A673 (cell line): ENCODE results near the gene CCDC80. TPM values are rescaled to one million over a fixed set of nuclear protein-coding genes. Genes with fewer than 3 reads are reported as not detected.

Source experiments
- BruUV-seq: library from RNA; stranded (reverse); fragments of 400-500 nt; replicated peaks from 2 replicates; lab custom pipeline; 2021; lab: Mats Ljungman, UMichigan
- CTCF ChIA-PET: fragments of 300-600 bp; sonication (Branson Sonifier 250); formaldehyde crosslinking; loops from one replicate; lab custom pipeline; 2022; ENCODE audit warnings: antibody characterized with exemption; lab: Charles Lee
- POLR2A ChIA-PET: fragments of 300-600 bp; sonication (Branson Sonifier 250); formaldehyde crosslinking; loops from one replicate; lab custom pipeline; 2022; ENCODE audit warnings: antibody characterized with exemption; ENCODE audit not compliant: low non-redundant PET; lab: Charles Lee
- DNase-seq: peaks from one replicate; pipeline ENCODE4 v3.0.0-alpha.2; 2015; ENCODE audit warnings: low spot score
- H3K27ac ChIP-seq: fragments of 200-600 bp; sonication (generic); 2 replicates; pipeline ENCODE4 v1.5.1; 2016; ENCODE audit warnings: mixed run types, low read depth, mild to moderate bottlenecking, mixed read lengths, antibody characterized with exemption, low read length; ENCODE audit not compliant: poor library complexity, severe bottlenecking
- H3K27me3 ChIP-seq: fragments of 200-600 bp; sonication (generic); replicated peaks from 2 replicates; pipeline ENCODE4 v1.6.1; 2017; ENCODE audit warnings: mixed run types, low read depth, mild to moderate bottlenecking, mixed read lengths, antibody characterized with exemption, low read length; ENCODE audit not compliant: insufficient read depth, poor library complexity
- H3K36me3 ChIP-seq: fragments of 200-600 bp; sonication (generic); 2 replicates; pipeline ENCODE4 v1.6.1; 2016; ENCODE audit warnings: mixed run types, mild to moderate bottlenecking, mixed read lengths, antibody characterized with exemption, low read length; ENCODE audit not compliant: insufficient read depth, poor library complexity, severe bottlenecking
- H3K4me1 ChIP-seq: fragments of 200-600 bp; sonication (generic); 2 replicates; pipeline ENCODE4 v1.6.1; 2017; ENCODE audit warnings: mixed run types, mild to moderate bottlenecking, mixed read lengths, antibody characterized with exemption, low read length; ENCODE audit not compliant: insufficient read depth, poor library complexity, severe bottlenecking
- H3K4me3 ChIP-seq: fragments of 200-600 bp; sonication (generic); 2 replicates; pipeline ENCODE4 v1.5.1; 2016; ENCODE audit warnings: low read depth, mixed run types, mild to moderate bottlenecking, mixed read lengths, low read length; ENCODE audit not compliant: poor library complexity, severe bottlenecking
- H3K9me3 ChIP-seq: fragments of 200-600 bp; sonication (generic); 2 replicates; pipeline ENCODE4 v1.6.1; 2016; ENCODE audit warnings: mixed run types, low read depth, mild to moderate bottlenecking, mixed read lengths, antibody characterized with exemption, low read length; ENCODE audit not compliant: poor library complexity, severe bottlenecking
- EZH2 ChIP-seq: fragments of 200-600 bp; sonication (generic); IDR thresholded peaks from 2 replicates; pipeline ENCODE4 v1.6.1; 2017; ENCODE audit warnings: borderline replicate concordance, low read depth, mild to moderate bottlenecking, mixed read lengths, antibody characterized with exemption, low read length; ENCODE audit not compliant: poor library complexity, severe bottlenecking
- intact Hi-C: fragments of 100-400 bp; cut with micrococcal nuclease; formaldehyde crosslinking; loops from one replicate; pipeline ENCODE4 v1.10.0; 2022; ENCODE audit not compliant: unreplicated experiment
- total RNA-seq: library from RNA; stranded (reverse); gene quantifications from 2 replicates; pipeline ENCODE4 v1.2.3, GENCODE V29; 2021
- TF ChIP-seq, protein P1 (sequence below): fragments of 300-800, 200-600 bp; sonication (generic); conservative IDR thresholded peaks from 2 replicates; pipeline ENCODE4 v1.5.1; 2017; ENCODE audit warnings: low read depth, mild to moderate bottlenecking, antibody characterized with exemption, low read length, moderate library complexity, mixed read lengths

CCDC80 gene
- total RNA-seq, 1 experiment from 2014 or later = 4.7 TPM

DNA sequence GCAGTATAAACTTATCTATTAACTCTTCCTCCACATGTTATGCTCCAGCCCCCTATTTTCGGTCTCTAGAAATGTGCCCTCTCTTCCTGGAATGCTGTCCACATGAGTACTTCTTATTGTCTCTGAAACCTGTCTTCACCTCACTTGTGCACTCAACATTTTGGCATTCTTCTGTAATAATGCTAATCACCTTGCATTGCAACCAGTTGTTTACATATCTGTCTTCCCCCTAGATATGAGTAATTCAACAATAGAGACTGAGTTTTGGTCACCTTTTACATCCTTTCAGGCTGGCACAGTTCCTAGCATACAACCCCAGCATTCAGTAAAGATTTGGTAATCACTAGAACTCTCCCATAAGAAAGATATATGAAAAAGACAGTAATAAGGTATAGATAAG lies 17.2 kb downstream of the CCDC80 start:
- Histone ChIP-seq H3K9me3 (no peaks in the 10 kb centered on the region), H3K27me3 (no peaks in the 10 kb centered on the region), H3K4me3 (no peak overlapping the region), H3K27ac (no peak overlapping the region), H3K36me3 (no peaks in the 10 kb centered on the region), H3K4me1 (peaks cover 4% of the 10 kb centered on the region)
- intact Hi-C loops = no loop called here
- no TSS peak for BruUV-seq
- POLR2A ChIA-PET = no interaction called here
- TF ChIP-seq EZH2 = no peak
- TF ChIP-seq, protein P1, sequence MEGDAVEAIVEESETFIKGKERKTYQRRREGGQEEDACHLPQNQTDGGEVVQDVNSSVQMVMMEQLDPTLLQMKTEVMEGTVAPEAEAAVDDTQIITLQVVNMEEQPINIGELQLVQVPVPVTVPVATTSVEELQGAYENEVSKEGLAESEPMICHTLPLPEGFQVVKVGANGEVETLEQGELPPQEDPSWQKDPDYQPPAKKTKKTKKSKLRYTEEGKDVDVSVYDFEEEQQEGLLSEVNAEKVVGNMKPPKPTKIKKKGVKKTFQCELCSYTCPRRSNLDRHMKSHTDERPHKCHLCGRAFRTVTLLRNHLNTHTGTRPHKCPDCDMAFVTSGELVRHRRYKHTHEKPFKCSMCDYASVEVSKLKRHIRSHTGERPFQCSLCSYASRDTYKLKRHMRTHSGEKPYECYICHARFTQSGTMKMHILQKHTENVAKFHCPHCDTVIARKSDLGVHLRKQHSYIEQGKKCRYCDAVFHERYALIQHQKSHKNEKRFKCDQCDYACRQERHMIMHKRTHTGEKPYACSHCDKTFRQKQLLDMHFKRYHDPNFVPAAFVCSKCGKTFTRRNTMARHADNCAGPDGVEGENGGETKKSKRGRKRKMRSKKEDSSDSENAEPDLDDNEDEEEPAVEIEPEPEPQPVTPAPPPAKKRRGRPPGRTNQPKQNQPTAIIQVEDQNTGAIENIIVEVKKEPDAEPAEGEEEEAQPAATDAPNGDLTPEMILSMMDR = no peak
- no peak for DNase-seq
- CTCF ChIA-PET = interaction anchor here (0.5 kb wide), 1 partner anchor 510 kb away, joined by 5 read pairs; no protein-coding TSS in a partner anchor

DNA sequence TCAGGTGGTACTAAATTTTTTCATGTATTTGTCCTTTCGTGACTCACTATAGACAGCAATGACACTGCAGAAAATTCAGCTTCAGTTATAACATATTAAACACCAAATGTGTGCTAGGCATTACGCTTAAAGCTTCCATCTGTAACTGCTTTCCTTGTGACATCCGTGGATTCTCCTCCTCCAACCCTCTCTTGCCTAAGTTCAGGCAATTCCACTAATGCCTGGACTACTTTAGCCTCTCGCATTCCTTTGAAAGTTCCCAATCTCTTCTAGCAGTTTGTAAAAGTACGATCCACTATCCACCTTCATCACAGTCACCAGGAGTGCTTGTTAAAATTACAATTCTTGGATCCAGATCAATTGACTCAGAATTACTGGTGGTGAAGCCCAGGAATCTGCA lies 17.7 kb downstream of the CCDC80 start:
- H3K36me3 ChIP-seq = no peaks in the 10 kb centered on the region
- H3K4me1 ChIP-seq = no peaks in the 10 kb centered on the region
- no peak overlapping the region for H3K4me3 ChIP-seq
- H3K27ac ChIP-seq = no peak overlapping the region
- TF ChIP-seq, protein P1 = no peak
- TF ChIP-seq EZH2 = no peak
- BruUV-seq = no TSS peak
- no peaks in the 10 kb centered on the region for H3K9me3 ChIP-seq
- intact Hi-C loops = no loop called here
- CTCF ChIA-PET = interaction anchor here (0.5 kb wide), 1 partner anchor 511 kb away, joined by 5 read pairs; no protein-coding TSS in a partner anchor
- POLR2A ChIA-PET = no interaction called here
- DNase-seq = no peak
- no peaks in the 10 kb centered on the region for H3K27me3 ChIP-seq

DNA sequence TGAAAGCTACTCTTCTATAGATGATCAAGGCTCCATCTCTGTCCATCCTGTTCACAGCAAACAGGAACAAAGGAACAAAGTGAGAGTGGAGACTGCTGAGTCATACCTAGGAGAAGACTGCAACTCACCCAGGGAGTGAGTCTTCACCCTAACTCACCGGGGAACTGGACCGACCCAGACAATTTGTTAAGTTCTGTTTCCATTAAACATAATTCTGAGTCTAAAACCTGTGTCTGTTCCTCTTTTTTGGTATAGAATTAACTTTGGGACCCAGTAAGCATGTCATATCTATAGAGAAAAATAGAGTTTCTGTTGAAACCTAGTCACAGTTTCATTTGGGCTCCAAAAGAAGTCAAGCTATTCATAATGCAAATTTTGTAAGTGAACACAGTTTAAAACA lies 21.6 kb downstream of the CCDC80 start:
- no peak overlapping the region for H3K27ac ChIP-seq
- no peaks in the 10 kb centered on the region for H3K9me3 ChIP-seq
- intact Hi-C loops = no loop called here
- H3K4me1 ChIP-seq = peaks cover 8% of the 10 kb centered on the region
- TF ChIP-seq EZH2 = no peak
- TF ChIP-seq, protein P1 = no peak
- BruUV-seq = no TSS peak
- H3K27me3 ChIP-seq = no peaks in the 10 kb centered on the region
- CTCF ChIA-PET = no interaction called here
- POLR2A ChIA-PET = no interaction called here
- no peak for DNase-seq
- no peaks in the 10 kb centered on the region for H3K36me3 ChIP-seq
- no peak overlapping the region for H3K4me3 ChIP-seq
